ENCODE measurements around the gene PPP2R3C. TPM values are rescaled to one million over a fixed set of nuclear protein-coding genes. Genes with fewer than 3 reads are reported as not detected.
"Not testable (repeated sequence)": the region's sequence is repeated elsewhere in the genome, so short reads cannot be mapped to it uniquely, and the experiment has no call there.

PPP2R3C gene
- total and polyA plus RNA-seq, 2 donors (not counting 1 experiment from before 2014, with no cell fraction given), result 32.6 to 61.9 TPM

DNA sequence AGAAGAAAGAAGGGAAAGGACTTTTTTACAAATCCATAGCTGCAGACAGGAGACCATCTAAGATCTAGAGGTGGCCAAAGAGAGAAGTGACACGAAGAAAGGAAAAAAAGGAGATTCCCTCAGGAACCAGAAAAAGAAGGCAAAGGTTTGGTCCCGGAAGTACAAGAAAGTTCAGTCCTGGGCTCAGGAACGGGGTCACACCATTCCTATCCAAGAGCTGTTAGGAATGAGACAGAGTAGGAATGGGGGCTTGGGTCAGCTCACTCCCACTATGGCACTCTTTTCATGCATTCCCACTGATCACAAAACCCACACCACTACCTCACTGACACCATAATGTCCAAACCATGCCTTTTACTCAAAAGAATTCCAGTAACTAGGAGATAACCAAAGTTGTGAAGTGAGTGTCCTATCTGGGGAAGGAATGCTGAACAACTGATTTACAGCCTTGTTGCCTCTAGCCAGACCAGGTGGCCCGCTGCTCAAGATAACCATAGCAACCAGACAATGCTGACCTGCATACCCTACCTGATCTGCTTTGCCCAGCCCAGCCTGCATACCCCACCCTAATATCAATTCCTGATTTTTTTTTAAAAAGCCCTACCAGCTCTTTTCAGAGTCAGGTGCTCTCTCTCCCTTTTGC lies 8.4 kb downstream of the PPP2R3C start:
- H3K4me2 ChIP-seq (ENCODE audit: extremely low read depth, insufficient read depth, low read length), result no peak overlapping the region
- H3K27ac ChIP-seq (ENCODE audit: insufficient read depth, low read length), result no peak overlapping the region
- H3K9ac ChIP-seq (ENCODE audit: insufficient read depth, low read length), result no peak overlapping the region
- H3K36me3 ChIP-seq (ENCODE audit: control insufficient read depth, insufficient read depth, low read length), result peaks cover 6% of the 10 kb centered on the region
- no peaks in the 10 kb centered on the region for H3K27me3 ChIP-seq (ENCODE audit: control insufficient read depth, insufficient read depth, low read length)
- peaks cover 4% of the 10 kb centered on the region for H3K79me2 ChIP-seq (ENCODE audit: control insufficient read depth, insufficient read depth, low read length)
- DNase-seq (ENCODE audit: low read depth in 2 of 2), result no peak
- no peaks in the 10 kb centered on the region for H3K9me3 ChIP-seq (ENCODE audit: control insufficient read depth, insufficient read depth, low read depth, low read length)
- no peak for TF ChIP-seq EZH2 (IDR thresholded peaks at IDR 0.05; ENCODE audit: low read length, missing control alignments)
- TF ChIP-seq, protein P1, sequence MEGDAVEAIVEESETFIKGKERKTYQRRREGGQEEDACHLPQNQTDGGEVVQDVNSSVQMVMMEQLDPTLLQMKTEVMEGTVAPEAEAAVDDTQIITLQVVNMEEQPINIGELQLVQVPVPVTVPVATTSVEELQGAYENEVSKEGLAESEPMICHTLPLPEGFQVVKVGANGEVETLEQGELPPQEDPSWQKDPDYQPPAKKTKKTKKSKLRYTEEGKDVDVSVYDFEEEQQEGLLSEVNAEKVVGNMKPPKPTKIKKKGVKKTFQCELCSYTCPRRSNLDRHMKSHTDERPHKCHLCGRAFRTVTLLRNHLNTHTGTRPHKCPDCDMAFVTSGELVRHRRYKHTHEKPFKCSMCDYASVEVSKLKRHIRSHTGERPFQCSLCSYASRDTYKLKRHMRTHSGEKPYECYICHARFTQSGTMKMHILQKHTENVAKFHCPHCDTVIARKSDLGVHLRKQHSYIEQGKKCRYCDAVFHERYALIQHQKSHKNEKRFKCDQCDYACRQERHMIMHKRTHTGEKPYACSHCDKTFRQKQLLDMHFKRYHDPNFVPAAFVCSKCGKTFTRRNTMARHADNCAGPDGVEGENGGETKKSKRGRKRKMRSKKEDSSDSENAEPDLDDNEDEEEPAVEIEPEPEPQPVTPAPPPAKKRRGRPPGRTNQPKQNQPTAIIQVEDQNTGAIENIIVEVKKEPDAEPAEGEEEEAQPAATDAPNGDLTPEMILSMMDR (conservative IDR thresholded peaks at IDR 0.05 in 1 of 2, IDR thresholded peaks at IDR 0.05 in 1 of 2; ENCODE audit: low read depth in 1 of 2, low read length in 2 of 2), result no peak
- H3K4me1 ChIP-seq (ENCODE audit: control insufficient read depth, extremely low read depth, insufficient read depth, low read length), result peaks cover 2% of the 10 kb centered on the region
- H2AFZ ChIP-seq (ENCODE audit: low read length), result no peak overlapping the region
- H3K4me3 ChIP-seq (replicated peaks in 1 of 4; ENCODE audit: control extremely low read depth in 1 of 4, insufficient read depth in 1 of 4, low read depth in 3 of 4, low read length in 4 of 4), result no peak overlapping the region
- H4K20me1 ChIP-seq (ENCODE audit: control insufficient read depth, extremely low read depth, insufficient read depth, low read length), result no peaks in the 10 kb centered on the region

DNA sequence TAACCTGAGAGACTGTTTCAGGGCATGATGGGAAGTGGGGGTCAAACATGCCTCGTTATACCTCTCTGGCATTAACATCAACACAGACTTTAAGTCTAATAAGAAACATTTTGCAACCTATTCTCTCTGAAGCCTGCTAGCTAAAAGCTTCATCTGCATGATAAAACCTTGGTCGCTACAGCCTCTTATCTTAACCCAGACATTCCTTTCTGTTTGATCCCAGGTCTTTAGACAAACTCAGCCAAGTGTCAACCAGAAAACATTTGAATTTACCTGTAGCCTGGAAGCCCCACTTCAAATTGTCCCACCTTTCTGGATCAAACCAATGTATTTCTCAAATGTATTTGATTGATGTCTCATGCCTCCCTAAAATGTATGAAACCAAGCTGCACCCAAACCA lies 9.1 kb downstream of the PPP2R3C start:
- no peak overlapping the region for H3K4me2 ChIP-seq (ENCODE audit: extremely low read depth, insufficient read depth, low read length)
- peaks cover 2% of the 10 kb centered on the region for H3K4me1 ChIP-seq (ENCODE audit: control insufficient read depth, extremely low read depth, insufficient read depth, low read length)
- peaks cover 4% of the 10 kb centered on the region for H3K79me2 ChIP-seq (ENCODE audit: control insufficient read depth, insufficient read depth, low read length)
- H3K27me3 ChIP-seq (ENCODE audit: control insufficient read depth, insufficient read depth, low read length), result no peaks in the 10 kb centered on the region
- no peaks in the 10 kb centered on the region for H4K20me1 ChIP-seq (ENCODE audit: control insufficient read depth, extremely low read depth, insufficient read depth, low read length)
- DNase-seq (ENCODE audit: low read depth in 2 of 2), result no peak
- H3K9ac ChIP-seq (ENCODE audit: insufficient read depth, low read length), result no peak overlapping the region
- H3K36me3 ChIP-seq (ENCODE audit: control insufficient read depth, insufficient read depth, low read length), result peaks cover 6% of the 10 kb centered on the region
- H3K27ac ChIP-seq (ENCODE audit: insufficient read depth, low read length), result no peak overlapping the region
- TF ChIP-seq, protein P1 (conservative IDR thresholded peaks at IDR 0.05 in 1 of 2, IDR thresholded peaks at IDR 0.05 in 1 of 2; ENCODE audit: low read depth in 1 of 2, low read length in 2 of 2), result no peak
- no peak for TF ChIP-seq EZH2 (IDR thresholded peaks at IDR 0.05; ENCODE audit: low read length, missing control alignments)
- H3K9me3 ChIP-seq (ENCODE audit: control insufficient read depth, insufficient read depth, low read depth, low read length), result no peaks in the 10 kb centered on the region
- H3K4me3 ChIP-seq (replicated peaks in 1 of 4; ENCODE audit: control extremely low read depth in 1 of 4, insufficient read depth in 1 of 4, low read depth in 3 of 4, low read length in 4 of 4), result no peak overlapping the region
- H2AFZ ChIP-seq (ENCODE audit: low read length), result no peak overlapping the region

DNA sequence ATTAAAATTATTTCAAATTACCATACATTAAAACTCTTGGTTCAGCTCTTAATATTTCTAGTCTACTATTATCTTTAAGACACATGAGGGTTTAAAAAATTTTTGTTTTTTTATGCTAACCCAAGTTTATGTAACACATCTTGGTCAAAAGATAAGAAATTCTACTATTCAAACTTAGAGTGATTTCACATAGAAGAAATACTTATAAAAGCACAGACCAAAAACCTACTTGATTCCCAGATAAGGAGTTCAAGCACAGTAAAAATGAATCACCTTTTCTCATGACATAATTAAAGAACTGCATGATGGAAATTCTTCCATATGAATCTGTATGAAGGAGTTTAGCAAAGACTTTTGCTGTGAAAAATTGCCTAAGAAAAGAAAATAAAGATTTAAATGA lies 13.9 kb downstream of the PPP2R3C start:
- H3K27me3 ChIP-seq (ENCODE audit: control insufficient read depth, insufficient read depth, low read length), result no peaks in the 10 kb centered on the region

DNA sequence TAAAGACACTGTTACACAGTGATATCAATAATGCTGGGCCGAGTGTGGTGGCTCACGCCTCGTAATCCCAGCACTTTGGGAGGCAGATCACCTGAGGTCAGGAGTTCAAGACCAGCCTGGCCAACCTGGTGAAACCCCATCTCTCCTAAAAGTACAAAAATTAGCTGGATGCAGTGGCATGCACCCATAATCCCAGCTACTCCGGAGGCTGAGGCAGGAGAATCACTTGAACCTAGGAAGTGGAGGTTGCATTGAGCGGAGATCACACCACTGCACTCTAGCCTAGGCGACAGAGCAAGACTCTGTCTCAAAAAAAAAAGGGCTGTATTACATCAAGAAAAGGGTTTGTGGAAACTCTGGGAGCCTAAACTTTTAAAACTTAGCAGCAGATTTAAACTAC lies 27.1 kb downstream of the PPP2R3C start:
- H3K9ac ChIP-seq (ENCODE audit: insufficient read depth, low read length); DNase-seq (ENCODE audit: low read depth in 2 of 2); H3K36me3 ChIP-seq (ENCODE audit: control insufficient read depth, insufficient read depth, low read length): not testable (repeated sequence)

More for the DNA sequence above, 13.9 kb downstream of the PPP2R3C start:
- no peak overlapping the region for H3K4me3 ChIP-seq (replicated peaks in 1 of 4; ENCODE audit: control extremely low read depth in 1 of 4, insufficient read depth in 1 of 4, low read depth in 3 of 4, low read length in 4 of 4)
- no peak overlapping the region for H3K4me2 ChIP-seq (ENCODE audit: extremely low read depth, insufficient read depth, low read length)
- H2AFZ ChIP-seq (ENCODE audit: low read length), result no peak overlapping the region
- no peaks in the 10 kb centered on the region for H3K9me3 ChIP-seq (ENCODE audit: control insufficient read depth, insufficient read depth, low read depth, low read length)
- no peaks in the 10 kb centered on the region for H4K20me1 ChIP-seq (ENCODE audit: control insufficient read depth, extremely low read depth, insufficient read depth, low read length)
- peak in 1 of 2 donors; percentile 36 for DNase-seq (ENCODE audit: low read depth in 2 of 2)
- no peaks in the 10 kb centered on the region for H3K4me1 ChIP-seq (ENCODE audit: control insufficient read depth, extremely low read depth, insufficient read depth, low read length)
- H3K9ac ChIP-seq (ENCODE audit: insufficient read depth, low read length), result no peak overlapping the region
- H3K27ac ChIP-seq (ENCODE audit: insufficient read depth, low read length), result no peak overlapping the region
- TF ChIP-seq EZH2 (IDR thresholded peaks at IDR 0.05; ENCODE audit: low read length, missing control alignments), result no peak
- TF ChIP-seq, protein P1 (conservative IDR thresholded peaks at IDR 0.05 in 1 of 2, IDR thresholded peaks at IDR 0.05 in 1 of 2; ENCODE audit: low read depth in 1 of 2, low read length in 2 of 2), result no peak
- H3K79me2 ChIP-seq (ENCODE audit: control insufficient read depth, insufficient read depth, low read length), result no peaks in the 10 kb centered on the region
- H3K36me3 ChIP-seq (ENCODE audit: control insufficient read depth, insufficient read depth, low read length), result peaks cover 4% of the 10 kb centered on the region

More for the DNA sequence above, 27.1 kb downstream of the PPP2R3C start:
- not testable (repeated sequence) for H3K4me2 ChIP-seq (ENCODE audit: extremely low read depth, insufficient read depth, low read length); H4K20me1 ChIP-seq (ENCODE audit: control insufficient read depth, extremely low read depth, insufficient read depth, low read length); H3K27ac ChIP-seq (ENCODE audit: insufficient read depth, low read length); H3K4me1 ChIP-seq (ENCODE audit: control insufficient read depth, extremely low read depth, insufficient read depth, low read length); H2AFZ ChIP-seq (ENCODE audit: low read length); H3K79me2 ChIP-seq (ENCODE audit: control insufficient read depth, insufficient read depth, low read length); H3K9me3 ChIP-seq (ENCODE audit: control insufficient read depth, insufficient read depth, low read depth, low read length); H3K27me3 ChIP-seq (ENCODE audit: control insufficient read depth, insufficient read depth, low read length); H3K4me3 ChIP-seq (replicated peaks in 1 of 4; ENCODE audit: control extremely low read depth in 1 of 4, insufficient read depth in 1 of 4, low read depth in 3 of 4, low read length in 4 of 4)
